ENCODE measurements around the gene TMPRSS7.

GRCh38 chr3:112095731-112096130 lies 61.2 kb downstream of the TMPRSS7 start:
- no peak for TF ChIP-seq YY1 (IDR thresholded peaks at IDR 0.05; ENCODE audit: insufficient read depth, insufficient read length)
- TF ChIP-seq ZNF274 (IDR thresholded peaks at IDR 0.05; ENCODE audit: low read depth, low read length), result no peak

All from NT2/D1 (cell line).